HepG2 (cell line): Measurements from ENCODE around the gene PGAP3. TPM values are rescaled to one million over a fixed set of nuclear protein-coding genes. Genes with fewer than 3 reads are reported as not detected.

Source experiments
- CREM ChIP-seq, 2 experiments: sonication (generic) in 1 of 2; formaldehyde crosslinking in 1 of 2; IDR thresholded peaks; 2 replicates each; pipeline versions ENCODE4 v1.4.0 to v1.6.1; 2016 to 2020; ENCODE audit warnings: antibody characterized with exemption in 1 of 2, mild to moderate bottlenecking in 1 of 2, missing genetic modification reagents in 1 of 2
- FOXA1 ChIP-seq, 2 experiments: fragments of 450-650 bp in 1 of 2; sonication (generic) in 1 of 2; formaldehyde crosslinking in 1 of 2; IDR thresholded peaks; 2 replicates each; pipeline versions ENCODE4 v1.4.0 to v1.6.1; 2016 to 2020; ENCODE audit warnings: missing genetic modification reagents in 1 of 2
- MAFG ChIP-seq: sonication (generic); formaldehyde crosslinking; IDR thresholded peaks from 2 replicates; pipeline ENCODE4 v1.5.1; 2020; ENCODE audit warnings: mild to moderate bottlenecking, missing genetic modification reagents
- MXI1 ChIP-seq: IDR thresholded peaks from 3 replicates; pipeline ENCODE4 v1.6.1; 2012; ENCODE audit warnings: low read depth, low read length, inconsistent platforms, borderline replicate concordance
- SP2 ChIP-seq: sonication (generic); formaldehyde crosslinking; IDR thresholded peaks from 2 replicates; pipeline ENCODE4 v1.5.1; 2020; ENCODE audit warnings: mild to moderate bottlenecking, missing genetic modification reagents
- SPEN ChIP-seq: sonication (generic); formaldehyde crosslinking; IDR thresholded peaks from 2 replicates; pipeline ENCODE4 v1.5.1; 2020; ENCODE audit warnings: low read depth, mild to moderate bottlenecking, missing genetic modification reagents
- ZFX ChIP-seq: sonication (generic); formaldehyde crosslinking; IDR thresholded peaks from 2 replicates; pipeline ENCODE4 v1.4.0; 2020; ENCODE audit warnings: mild to moderate bottlenecking, low read depth, missing genetic modification reagents, moderate library complexity
- ZIK1 ChIP-seq: sonication (generic); formaldehyde crosslinking; IDR thresholded peaks from 2 replicates; pipeline ENCODE4 v1.5.0; 2020; ENCODE audit warnings: mild to moderate bottlenecking, low read depth, missing genetic modification reagents, borderline replicate concordance
- ZNF138 ChIP-seq: sonication (generic); formaldehyde crosslinking; IDR thresholded peaks from 2 replicates; pipeline ENCODE4 v1.5.0; 2020; ENCODE audit warnings: mild to moderate bottlenecking, low read depth, missing genetic modification reagents
- ZNF264 ChIP-seq: sonication (generic); formaldehyde crosslinking; IDR thresholded peaks from 2 replicates; pipeline ENCODE4 v1.4.0; 2020; ENCODE audit warnings: missing genetic modification reagents
- ZNF354B ChIP-seq: sonication (generic); formaldehyde crosslinking; IDR thresholded peaks from 2 replicates; pipeline ENCODE4 v1.8.0; 2022; ENCODE audit warnings: mild to moderate bottlenecking, missing genetic modification reagents
- ZNF562 ChIP-seq: sonication (generic); formaldehyde crosslinking; IDR thresholded peaks from 2 replicates; pipeline ENCODE4 v1.8.0; 2022; ENCODE audit warnings: missing genetic modification reagents, borderline replicate concordance
- ZNF570 ChIP-seq: sonication (generic); formaldehyde crosslinking; IDR thresholded peaks from 2 replicates; pipeline ENCODE4 v1.4.0; 2020; ENCODE audit warnings: mild to moderate bottlenecking, missing genetic modification reagents, borderline replicate concordance
- ZNF883 ChIP-seq: sonication (generic); formaldehyde crosslinking; IDR thresholded peaks from 2 replicates; pipeline ENCODE4 v1.5.1; 2020; ENCODE audit warnings: mild to moderate bottlenecking, missing genetic modification reagents; ENCODE audit errors: not compliant biosample characterization
- ZSCAN25 ChIP-seq: sonication (generic); formaldehyde crosslinking; IDR thresholded peaks from 2 replicates; pipeline ENCODE4 v1.8.0; 2022; ENCODE audit warnings: mild to moderate bottlenecking, missing genetic modification reagents
- ZSCAN9 ChIP-seq: IDR thresholded peaks from 2 replicates; pipeline ENCODE4 v1.6.1; 2016; ENCODE audit warnings: borderline replicate concordance
- polyA plus RNA-seq, 8 experiments: library from polyadenylated mRNA; depleted of rRNA in 3 of 8; stranded (reverse) in 7 of 8; unstranded in 1 of 8; fragments of >200 nt; fragmentation: Illumina TruSeq in 4 of 8; extraction: Trizol in 4 of 8; gene quantifications; 2 replicates each; pipeline versions ENCODE4 v1.2.1 to v1.2.3, GENCODE V29; 2011 to 2016; ENCODE audit warnings: low read depth in 4 of 8, missing spikeins in 1 of 8, mixed read lengths in 1 of 8; ENCODE audit not compliant: insufficient read depth in 1 of 8
- total RNA-seq, 5 experiments: library from RNA; depleted of rRNA; stranded (reverse); fragments of >200 nt; fragmentation: Illumina TruSeq; extraction: Trizol; gene quantifications; 2 replicates each; pipeline ENCODE4 v1.2.3, GENCODE V29; 2016; ENCODE audit warnings: low read depth in 1 of 5
- TF ChIP-seq, protein P1 (sequence below): sonication (generic); formaldehyde crosslinking; IDR thresholded peaks from 2 replicates; pipeline ENCODE4 v1.4.0; 2020; ENCODE audit warnings: missing genetic modification reagents
- TF ChIP-seq, protein P2 (sequence below): sonication (generic); formaldehyde crosslinking; IDR thresholded peaks from 2 replicates; pipeline ENCODE4 v1.5.0; 2020; ENCODE audit warnings: missing genetic modification reagents, mild to moderate bottlenecking, borderline replicate concordance
- TF ChIP-seq, protein P3 (sequence below): sonication (generic); formaldehyde crosslinking; IDR thresholded peaks from 2 replicates; pipeline ENCODE4 v1.8.0; 2022; ENCODE audit warnings: missing genetic modification reagents, mild to moderate bottlenecking, inconsistent platforms, borderline replicate concordance
- TF ChIP-seq, protein P4 (sequence below): sonication (generic); formaldehyde crosslinking; IDR thresholded peaks from 2 replicates; pipeline ENCODE4 v1.4.0; 2020; ENCODE audit warnings: missing genetic modification reagents
- TF ChIP-seq, protein P5 (sequence below): sonication (generic); formaldehyde crosslinking; IDR thresholded peaks from 2 replicates; pipeline ENCODE4 v1.8.1; 2023; ENCODE audit warnings: mild to moderate bottlenecking, missing genetic modification reagents

Gene PGAP3
- total and polyA plus RNA-seq, 2 of the 13 experiments (the other 11 are each of a cell fraction or from before 2014, with no cell fraction given), result 11.9 to 14.6 TPM

DNA sequence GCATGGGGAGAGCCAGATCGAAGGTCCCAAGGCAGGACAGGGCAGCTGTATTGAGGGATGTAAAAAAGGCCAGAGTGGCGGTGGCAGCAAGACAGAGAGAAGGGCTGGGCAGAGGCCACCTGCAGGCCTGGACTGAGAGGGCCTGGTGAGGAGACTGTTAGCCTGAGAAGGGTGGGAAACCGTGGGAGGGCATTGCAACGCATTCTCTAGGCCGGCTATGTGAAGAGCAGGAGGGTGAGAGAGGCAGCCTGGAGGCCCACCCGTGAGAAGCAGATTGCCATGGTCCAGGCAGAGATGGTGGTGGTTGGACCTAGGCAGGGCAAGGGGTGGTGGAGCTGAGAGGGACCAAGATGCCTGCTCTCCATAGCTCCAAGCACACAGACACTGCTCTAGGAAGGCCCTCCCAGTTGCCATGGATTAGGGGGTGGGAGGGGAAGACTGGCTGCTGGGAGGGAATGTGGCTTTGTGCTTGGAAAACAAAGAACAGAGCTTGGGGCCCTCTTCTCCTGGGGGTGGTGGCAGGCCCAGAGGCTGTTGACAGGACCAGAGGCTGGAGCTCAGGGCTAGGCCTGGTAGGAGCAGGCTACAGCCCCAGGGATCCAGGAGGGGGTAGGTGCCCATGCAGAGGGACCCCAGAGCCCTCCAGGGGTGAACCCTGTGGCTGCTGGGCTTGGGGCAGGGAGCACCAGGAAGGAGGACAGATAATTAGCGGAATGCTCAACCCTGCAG is 35.1 kb downstream of the PGAP3 start (continued):
- TF ChIP-seq CREM (IDR thresholded peaks at IDR 0.05), result no peak
- TF ChIP-seq CREM (CRISPR knock-in tag; IDR thresholded peaks at IDR 0.05), result no peak
- TF ChIP-seq ZNF138 (CRISPR knock-in tag), result 0 out of 2 replicates have a peak, but pooled peaks have one; percentile 36
- TF ChIP-seq ZNF354B (CRISPR knock-in tag), result no peak
- peak; percentile 68 for TF ChIP-seq SPEN (CRISPR knock-in tag)
- TF ChIP-seq ZNF562 (CRISPR knock-in tag), result no peak
- TF ChIP-seq, protein P1, sequence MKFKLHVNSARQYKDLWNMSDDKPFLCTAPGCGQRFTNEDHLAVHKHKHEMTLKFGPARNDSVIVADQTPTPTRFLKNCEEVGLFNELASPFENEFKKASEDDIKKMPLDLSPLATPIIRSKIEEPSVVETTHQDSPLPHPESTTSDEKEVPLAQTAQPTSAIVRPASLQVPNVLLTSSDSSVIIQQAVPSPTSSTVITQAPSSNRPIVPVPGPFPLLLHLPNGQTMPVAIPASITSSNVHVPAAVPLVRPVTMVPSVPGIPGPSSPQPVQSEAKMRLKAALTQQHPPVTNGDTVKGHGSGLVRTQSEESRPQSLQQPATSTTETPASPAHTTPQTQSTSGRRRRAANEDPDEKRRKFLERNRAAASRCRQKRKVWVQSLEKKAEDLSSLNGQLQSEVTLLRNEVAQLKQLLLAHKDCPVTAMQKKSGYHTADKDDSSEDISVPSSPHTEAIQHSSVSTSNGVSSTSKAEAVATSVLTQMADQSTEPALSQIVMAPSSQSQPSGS (CRISPR knock-in tag), result no peak
- TF ChIP-seq FOXA1 (IDR thresholded peaks at IDR 0.05), result no peak
- TF ChIP-seq FOXA1 (CRISPR knock-in tag; IDR thresholded peaks at IDR 0.05), result peak; percentile 43
- no peak for TF ChIP-seq MAFG
- TF ChIP-seq ZSCAN25 (CRISPR knock-in tag), result peak; percentile 54; the same call in 1 of the 2 replicates
- no peak for TF ChIP-seq ZNF264 (CRISPR knock-in tag)
- no peak for TF ChIP-seq MXI1
- TF ChIP-seq, protein P2, sequence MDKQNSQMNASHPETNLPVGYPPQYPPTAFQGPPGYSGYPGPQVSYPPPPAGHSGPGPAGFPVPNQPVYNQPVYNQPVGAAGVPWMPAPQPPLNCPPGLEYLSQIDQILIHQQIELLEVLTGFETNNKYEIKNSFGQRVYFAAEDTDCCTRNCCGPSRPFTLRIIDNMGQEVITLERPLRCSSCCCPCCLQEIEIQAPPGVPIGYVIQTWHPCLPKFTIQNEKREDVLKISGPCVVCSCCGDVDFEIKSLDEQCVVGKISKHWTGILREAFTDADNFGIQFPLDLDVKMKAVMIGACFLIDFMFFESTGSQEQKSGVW (CRISPR knock-in tag), result no peak
- no peak for TF ChIP-seq SP2 (CRISPR knock-in tag)
- TF ChIP-seq ZNF883 (CRISPR knock-in tag), result no peak
- no peak for TF ChIP-seq ZNF570 (CRISPR knock-in tag)
- TF ChIP-seq, protein P3, sequence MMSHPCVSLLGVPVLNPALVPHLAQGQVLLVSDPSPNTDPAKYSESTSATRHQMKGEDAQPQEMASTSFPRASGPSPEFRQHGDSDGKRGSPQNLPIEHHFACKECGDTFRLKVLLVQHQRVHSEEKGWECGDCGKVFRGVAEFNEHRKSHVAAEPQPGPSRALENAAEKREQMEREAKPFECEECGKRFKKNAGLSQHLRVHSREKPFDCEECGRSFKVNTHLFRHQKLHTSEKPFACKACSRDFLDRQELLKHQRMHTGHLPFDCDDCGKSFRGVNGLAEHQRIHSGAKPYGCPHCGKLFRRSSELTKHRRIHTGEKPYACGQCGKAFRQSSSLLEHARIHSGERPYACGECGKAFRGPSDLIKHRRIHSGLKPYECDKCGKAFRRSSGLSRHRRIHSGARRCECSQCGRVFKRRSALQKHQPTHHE (CRISPR knock-in tag), result no peak
- TF ChIP-seq, protein P4, sequence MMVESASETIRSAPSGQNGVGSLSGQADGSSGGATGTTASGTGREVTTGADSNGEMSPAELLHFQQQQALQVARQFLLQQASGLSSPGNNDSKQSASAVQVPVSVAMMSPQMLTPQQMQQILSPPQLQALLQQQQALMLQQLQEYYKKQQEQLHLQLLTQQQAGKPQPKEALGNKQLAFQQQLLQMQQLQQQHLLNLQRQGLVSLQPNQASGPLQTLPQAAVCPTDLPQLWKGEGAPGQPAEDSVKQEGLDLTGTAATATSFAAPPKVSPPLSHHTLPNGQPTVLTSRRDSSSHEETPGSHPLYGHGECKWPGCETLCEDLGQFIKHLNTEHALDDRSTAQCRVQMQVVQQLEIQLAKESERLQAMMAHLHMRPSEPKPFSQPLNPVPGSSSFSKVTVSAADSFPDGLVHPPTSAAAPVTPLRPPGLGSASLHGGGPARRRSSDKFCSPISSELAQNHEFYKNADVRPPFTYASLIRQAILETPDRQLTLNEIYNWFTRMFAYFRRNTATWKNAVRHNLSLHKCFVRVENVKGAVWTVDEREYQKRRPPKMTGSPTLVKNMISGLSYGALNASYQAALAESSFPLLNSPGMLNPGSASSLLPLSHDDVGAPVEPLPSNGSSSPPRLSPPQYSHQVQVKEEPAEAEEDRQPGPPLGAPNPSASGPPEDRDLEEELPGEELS, result peak; percentile 72
- TF ChIP-seq ZFX (CRISPR knock-in tag), result peak; percentile 89
- TF ChIP-seq, protein P5, sequence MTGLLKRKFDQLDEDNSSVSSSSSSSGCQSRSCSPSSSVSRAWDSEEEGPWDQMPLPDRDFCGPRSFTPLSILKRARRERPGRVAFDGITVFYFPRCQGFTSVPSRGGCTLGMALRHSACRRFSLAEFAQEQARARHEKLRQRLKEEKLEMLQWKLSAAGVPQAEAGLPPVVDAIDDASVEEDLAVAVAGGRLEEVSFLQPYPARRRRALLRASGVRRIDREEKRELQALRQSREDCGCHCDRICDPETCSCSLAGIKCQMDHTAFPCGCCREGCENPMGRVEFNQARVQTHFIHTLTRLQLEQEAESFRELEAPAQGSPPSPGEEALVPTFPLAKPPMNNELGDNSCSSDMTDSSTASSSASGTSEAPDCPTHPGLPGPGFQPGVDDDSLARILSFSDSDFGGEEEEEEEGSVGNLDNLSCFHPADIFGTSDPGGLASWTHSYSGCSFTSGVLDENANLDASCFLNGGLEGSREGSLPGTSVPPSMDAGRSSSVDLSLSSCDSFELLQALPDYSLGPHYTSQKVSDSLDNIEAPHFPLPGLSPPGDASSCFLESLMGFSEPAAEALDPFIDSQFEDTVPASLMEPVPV (CRISPR knock-in tag), result no peak
- TF ChIP-seq ZIK1 (CRISPR knock-in tag), result peak; percentile 59; the same call in 1 of the 2 replicates
- no peak for TF ChIP-seq ZSCAN9 (CRISPR knock-in tag)
